Small intestine (tissue), 7 donors: ENCODE results near the gene GRAMD1A. TPM values are rescaled to one million over a fixed set of nuclear protein-coding genes. Genes with fewer than 3 reads are reported as not detected.
"Not testable (repeated sequence)": the region's sequence is repeated elsewhere in the genome, so short reads cannot be mapped to it uniquely, and the experiment has no call there.

Experiments used
- DNase-seq, 2 donors: peaks; one replicate each; pipeline versions ENCODE4 v3.0.0 to v3.0.0-alpha.2; 2013
- FAIRE-seq: peaks from 2 replicates; lab custom pipeline; 2012; peaks lifted over from hg19 to GRCh38; lab: Jason Lieb, UNC
- H3K27ac ChIP-seq, 3 donors: one replicate each; pipeline ENCODE4 v1.5.1; 2013; ENCODE audit warnings: low read length in 2 of 3, mild to moderate bottlenecking in 2 of 3, control low read depth in 1 of 3, inconsistent platforms in 1 of 3, low read depth in 1 of 3, moderate library complexity in 1 of 3
- H3K27me3 ChIP-seq, 3 donors: one replicate each; pipeline ENCODE4 v1.6.1; 2013; ENCODE audit warnings: low read length in 3 of 3, inconsistent platforms in 1 of 3; ENCODE audit not compliant: control insufficient read depth in 3 of 3, insufficient read depth in 3 of 3
- H3K36me3 ChIP-seq, 3 donors: one replicate each; pipeline ENCODE4 v1.6.1; 2013; ENCODE audit warnings: low read length in 3 of 3, inconsistent platforms in 1 of 3, low read depth in 1 of 3, mild to moderate bottlenecking in 1 of 3, moderate library complexity in 1 of 3; ENCODE audit not compliant: control insufficient read depth in 3 of 3, insufficient read depth in 2 of 3
- H3K4me1 ChIP-seq, 3 donors: one replicate each; pipeline ENCODE4 v1.6.1; 2013; ENCODE audit warnings: low read length in 2 of 3, inconsistent platforms in 1 of 3, low read depth in 1 of 3, mild to moderate bottlenecking in 1 of 3, moderate library complexity in 1 of 3; ENCODE audit not compliant: control insufficient read depth in 3 of 3, insufficient read depth in 2 of 3
- H3K4me3 ChIP-seq, 3 donors: one replicate each; pipeline ENCODE4 v1.5.1; 2013; ENCODE audit warnings: low read length in 3 of 3, control low read depth in 1 of 3, inconsistent platforms in 1 of 3, low read depth in 1 of 3, mild to moderate bottlenecking in 1 of 3, moderate library complexity in 1 of 3
- H3K9me3 ChIP-seq, 2 donors: one replicate each; pipeline ENCODE4 v1.6.1; 2013; ENCODE audit warnings: low read depth in 1 of 2, low read length in 1 of 2; ENCODE audit not compliant: control insufficient read depth in 2 of 2, insufficient read depth in 1 of 2
- WGBS, 3 donors: extraction: QIAGEN DNeasy Blood & Tissue Kit; methylation state at CpG; one replicate each; pipeline ENCODE4 v1.1.7; 2013; 5-methylcytosine and 5-hydroxymethylcytosine counted together
- polyA plus RNA-seq, 4 donors: library from polyadenylated mRNA; stranded (reverse) in 3 of 4; unstranded in 1 of 4; fragments of 200-250 nt in 3 of 4; fragments of 120-200 nt in 1 of 4; gene quantifications; one replicate each; pipeline versions ENCODE4 v1.2.1 to v1.2.3, GENCODE V29; 2013
- donor health status: healthy with polysubstance abuse.
- donor health status: control.
- donor health status: control.
- donor health status: Bipolar disorder and iron deficiency.
- donor health status: healthy.

GRAMD1A gene
- polyA plus RNA-seq, 4 donors, result 2.0 to 47.0 (median 22.3) TPM

DNA sequence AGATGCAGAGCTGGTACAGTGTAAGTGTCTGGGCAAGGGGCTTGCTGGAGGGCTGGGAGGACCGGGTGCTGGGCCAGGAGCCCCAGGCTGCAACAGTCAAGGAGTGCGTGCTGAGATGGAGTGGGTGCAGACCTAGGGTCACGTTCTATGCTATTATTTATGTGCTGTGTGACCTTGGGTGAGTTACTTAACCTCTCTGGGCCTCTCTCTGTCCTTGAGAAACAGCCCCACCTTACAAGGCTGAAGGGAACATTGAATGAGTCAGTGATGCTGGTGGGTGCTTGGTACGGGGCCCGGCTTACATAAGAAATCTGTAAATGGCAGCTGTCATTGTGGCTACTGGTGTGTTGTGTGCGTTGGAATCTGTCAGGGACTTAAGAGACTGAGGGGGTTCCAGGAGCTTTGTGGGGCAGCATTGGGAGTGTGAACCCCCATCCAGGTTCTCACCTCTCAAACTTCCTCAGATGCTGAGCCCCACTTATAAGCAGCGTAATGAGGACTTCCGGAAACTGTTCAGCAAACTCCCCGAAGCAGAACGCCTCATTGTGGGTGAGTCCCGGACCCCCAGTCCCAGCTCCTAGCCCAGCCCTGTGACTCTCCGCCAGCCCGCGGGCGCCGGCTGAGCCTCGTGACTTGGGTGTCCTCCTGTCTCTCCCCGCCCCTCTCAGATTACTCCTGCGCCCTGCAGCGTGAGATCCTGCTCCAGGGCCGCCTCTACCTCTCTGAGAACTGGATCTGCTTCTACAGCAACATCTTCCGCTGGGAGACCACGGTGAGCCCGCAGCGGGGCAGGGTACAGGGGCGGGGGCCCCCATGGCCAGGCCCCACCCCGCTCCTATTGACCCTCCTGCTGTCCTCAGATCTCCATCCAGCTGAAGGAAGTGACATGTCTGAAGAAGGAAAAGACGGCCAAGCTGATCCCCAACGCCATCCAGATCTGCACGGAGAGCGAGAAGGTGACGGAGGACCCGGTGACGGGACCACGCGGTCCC, 9.6 kb downstream of the GRAMD1A start:
- no peak overlapping the region for H3K4me3 ChIP-seq
- H3K27me3 ChIP-seq, result no peaks in the 10 kb centered on the region
- peak overlapping the region in 1 of 3 donors; percentile 42 for H3K27ac ChIP-seq
- 88 to 91% (median 88%) methylated on average over 36 of the region's 36 CpGs for WGBS, 3 donors
- no peaks in the 10 kb centered on the region for H3K9me3 ChIP-seq
- DNase-seq, result no peak
- FAIRE-seq, result no peak
- peaks cover 0 to 81% (median 3%) of the 10 kb centered on the region in 3 donors for H3K36me3 ChIP-seq
- H3K4me1 ChIP-seq, result peaks cover 2 to 23% (median 5%) of the 10 kb centered on the region in 3 donors

DNA sequence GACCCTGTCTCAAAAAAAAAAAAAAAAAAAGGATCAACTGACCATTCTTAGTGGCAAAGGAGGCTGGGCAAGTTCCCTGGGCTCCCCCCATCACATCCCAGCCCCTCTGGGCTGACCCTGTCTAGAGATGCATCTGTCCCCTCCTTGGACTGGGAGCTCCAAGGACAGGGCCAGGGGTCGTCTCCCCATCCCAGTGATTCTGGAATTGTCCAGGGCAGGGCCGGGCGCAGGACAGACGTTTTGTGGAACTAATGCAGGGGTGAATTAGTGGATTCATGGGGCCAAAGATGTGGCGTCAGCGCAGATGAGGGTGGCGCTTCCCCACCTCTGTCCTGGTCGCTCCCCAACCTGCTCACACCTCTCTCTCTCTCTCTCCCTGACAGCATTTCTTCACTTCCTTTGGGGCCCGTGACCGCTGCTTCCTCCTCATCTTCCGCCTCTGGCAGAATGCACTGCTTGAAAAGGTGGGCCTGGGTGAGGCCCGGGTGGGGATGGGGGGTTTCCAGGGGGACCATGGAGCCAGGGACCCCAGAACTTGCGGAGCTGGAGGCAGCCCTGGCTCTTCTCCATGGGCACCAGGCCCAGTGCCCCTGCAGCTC, 11.1 kb downstream of the GRAMD1A start:
- peaks cover 0 to 83% (median 3%) of the 10 kb centered on the region in 3 donors for H3K36me3 ChIP-seq
- peaks cover 0 to 9% (median 5%) of the 10 kb centered on the region in 3 donors for H3K4me1 ChIP-seq
- no peaks in the 10 kb centered on the region for H3K9me3 ChIP-seq
- H3K27me3 ChIP-seq, result no peaks in the 10 kb centered on the region
- H3K27ac ChIP-seq, result peak overlapping the region in 1 of 3 donors; percentile 12
- no peak overlapping the region for H3K4me3 ChIP-seq
- DNase-seq (no peak), FAIRE-seq (no peak)
- 74 to 83% (median 76%) methylated on average over 13 of the region's 13 CpGs for WGBS, 3 donors

GRCh38 chr19:35011737-35012682, 11.9 kb downstream of the GRAMD1A start:
- DNase-seq (no peak), FAIRE-seq (no peak)
- no peaks in the 10 kb centered on the region for H3K27me3 ChIP-seq
- H3K4me1 ChIP-seq, result peaks cover 0 to 5% (median 3%) of the 10 kb centered on the region in 3 donors
- H3K36me3 ChIP-seq, result peaks cover 0 to 84% (median 3%) of the 10 kb centered on the region in 3 donors
- H3K4me3 ChIP-seq, result no peak overlapping the region
- 79 to 90% (median 87%) methylated on average over 18 of the region's 18 CpGs for WGBS, 3 donors
- H3K27ac ChIP-seq, result peak overlapping the region in 1 of 3 donors; percentile 38
- H3K9me3 ChIP-seq, result no peaks in the 10 kb centered on the region

DNA sequence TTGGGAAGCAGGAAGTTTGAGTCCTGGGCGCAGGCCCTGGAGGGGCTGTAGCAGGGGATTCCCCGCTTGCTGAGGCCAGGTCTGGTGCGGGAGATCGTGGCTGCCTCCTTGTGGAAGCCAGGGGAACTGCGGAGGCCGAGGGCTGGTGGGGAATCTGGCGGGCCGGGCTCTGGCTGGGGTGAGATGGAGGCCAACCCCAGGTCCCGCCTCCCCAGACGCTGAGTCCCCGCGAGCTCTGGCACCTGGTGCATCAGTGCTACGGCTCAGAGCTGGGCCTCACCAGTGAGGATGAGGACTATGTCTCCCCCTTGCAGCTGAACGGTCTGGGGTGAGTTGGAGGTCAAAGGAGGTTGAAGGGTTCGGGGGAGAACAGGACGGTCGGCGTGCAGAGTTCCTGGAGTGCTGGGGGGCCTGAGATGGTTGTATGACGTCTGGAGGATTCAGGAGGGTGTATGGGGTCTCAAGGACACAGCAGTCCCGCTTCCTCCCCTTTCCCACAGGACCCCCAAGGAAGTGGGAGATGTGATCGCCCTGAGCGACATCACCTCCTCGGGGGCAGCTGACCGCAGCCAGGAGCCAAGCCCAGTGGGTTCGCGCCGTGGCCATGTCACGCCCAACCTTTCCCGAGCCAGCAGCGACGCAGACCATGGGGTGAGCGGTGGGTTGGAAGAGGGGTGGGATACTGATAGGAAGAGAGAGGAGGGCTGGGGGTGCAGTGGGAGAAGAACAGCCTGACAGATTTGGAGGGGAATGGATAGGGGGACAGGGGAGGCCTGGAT, 13.1 kb downstream of the GRAMD1A start:
- FAIRE-seq, result no peak

GRCh38 chr19:35013820-35014754, 14.0 kb downstream of the GRAMD1A start:
- WGBS, 3 donors, result 81 to 88% (median 85%) methylated on average over 19 to 23 of the region's 23 CpGs
- FAIRE-seq (no peak), DNase-seq (peak in 1 of 2 donors; percentile 57)
- H3K4me3 ChIP-seq, result no peak overlapping the region
- peaks cover 2 to 96% (median 6%) of the 10 kb centered on the region in 3 donors for H3K36me3 ChIP-seq
- peak overlapping the region in 1 of 3 donors; percentile 41 for H3K27ac ChIP-seq
- peaks cover 0 to 5% (median 0%) of the 10 kb centered on the region in 3 donors for H3K4me1 ChIP-seq
- H3K27me3 ChIP-seq, result no peaks in the 10 kb centered on the region
- no peaks in the 10 kb centered on the region for H3K9me3 ChIP-seq

More for the DNA sequence above, 13.1 kb downstream of the GRAMD1A start:
- H3K27ac ChIP-seq, result peak overlapping the region in 1 of 3 donors; percentile 40
- H3K27me3 ChIP-seq, result no peaks in the 10 kb centered on the region
- DNase-seq, result peak; percentile 52 to 80
- H3K36me3 ChIP-seq, result peaks cover 0 to 94% (median 6%) of the 10 kb centered on the region in 3 donors
- H3K9me3 ChIP-seq, result no peaks in the 10 kb centered on the region
- peaks cover 0 to 5% (median 0%) of the 10 kb centered on the region in 3 donors for H3K4me1 ChIP-seq
- 51 to 57% (median 55%) methylated on average over 30 to 32 of the region's 32 CpGs for WGBS, 3 donors
- H3K4me3 ChIP-seq, result no peak overlapping the region

GRCh38 chr19:35014774-35015173, 14.7 kb downstream of the GRAMD1A start:
- FAIRE-seq, H3K27ac ChIP-seq, H3K4me3 ChIP-seq, H3K4me1 ChIP-seq, DNase-seq, H3K27me3 ChIP-seq, H3K9me3 ChIP-seq: not testable (repeated sequence)
- peaks cover 2 to 96% (median 12%) of the 10 kb centered on the region in 3 donors for H3K36me3 ChIP-seq
- WGBS, 3 donors, result 85 to 92% (median 89%) methylated on average over 4 of the region's 4 CpGs
